ENCODE data around the gene EPHA2.
"Not testable (repeated sequence)": the region's sequence is repeated elsewhere in the genome, so short reads cannot be mapped to it uniquely, and the experiment has no call there.

The EPHA2 gene

DNA sequence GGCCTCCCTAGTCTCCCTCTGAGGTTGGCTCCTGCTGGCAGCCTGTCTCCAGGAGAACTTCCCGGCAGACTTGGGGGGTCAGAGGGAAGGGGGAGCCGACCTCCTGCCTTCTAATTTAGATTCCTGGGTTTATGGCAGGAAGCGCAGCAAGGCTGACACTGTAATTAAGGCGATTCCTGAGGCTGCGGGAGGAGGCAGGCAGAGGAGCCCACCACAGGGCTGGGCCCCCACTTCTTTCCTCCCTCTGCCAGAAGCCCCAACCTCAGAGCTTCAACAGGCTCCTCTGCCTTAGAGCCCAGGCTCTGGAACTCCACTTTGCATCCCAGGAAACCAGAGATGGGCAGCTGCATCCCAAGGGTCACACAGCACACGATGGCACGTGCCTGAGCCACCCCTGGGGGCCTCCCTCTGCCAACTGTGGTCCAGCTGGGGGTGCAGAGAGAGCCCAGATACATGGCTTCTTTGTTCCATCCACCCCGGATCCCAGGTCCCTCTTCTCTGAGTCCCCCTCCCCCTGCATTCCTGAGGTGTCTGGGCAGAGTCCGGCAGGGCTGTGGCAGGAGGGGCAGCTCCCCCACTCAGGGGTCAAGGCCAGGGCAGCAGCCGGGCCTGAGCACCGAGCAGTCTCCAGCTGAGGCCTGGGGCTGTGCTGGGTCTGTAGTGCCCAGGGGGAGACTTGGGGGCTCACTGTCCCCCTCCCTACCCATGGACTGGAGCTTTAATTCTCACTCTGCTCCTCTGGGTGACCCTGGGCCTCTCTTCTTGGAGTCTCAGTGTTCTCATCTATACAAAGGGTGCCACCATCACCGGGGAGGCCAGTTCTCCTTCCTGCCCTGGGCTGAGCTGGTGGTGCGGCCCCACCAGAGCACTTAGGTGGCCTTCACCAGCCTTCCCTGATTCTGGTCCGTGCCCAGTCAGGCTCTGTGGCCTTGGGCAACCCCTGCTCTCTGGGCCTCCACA, 43.0 kb downstream of the EPHA2 start:
- DNase-seq (ENCODE audit: extremely low read depth, low read depth) = no peak
- TF ChIP-seq, protein P1, sequence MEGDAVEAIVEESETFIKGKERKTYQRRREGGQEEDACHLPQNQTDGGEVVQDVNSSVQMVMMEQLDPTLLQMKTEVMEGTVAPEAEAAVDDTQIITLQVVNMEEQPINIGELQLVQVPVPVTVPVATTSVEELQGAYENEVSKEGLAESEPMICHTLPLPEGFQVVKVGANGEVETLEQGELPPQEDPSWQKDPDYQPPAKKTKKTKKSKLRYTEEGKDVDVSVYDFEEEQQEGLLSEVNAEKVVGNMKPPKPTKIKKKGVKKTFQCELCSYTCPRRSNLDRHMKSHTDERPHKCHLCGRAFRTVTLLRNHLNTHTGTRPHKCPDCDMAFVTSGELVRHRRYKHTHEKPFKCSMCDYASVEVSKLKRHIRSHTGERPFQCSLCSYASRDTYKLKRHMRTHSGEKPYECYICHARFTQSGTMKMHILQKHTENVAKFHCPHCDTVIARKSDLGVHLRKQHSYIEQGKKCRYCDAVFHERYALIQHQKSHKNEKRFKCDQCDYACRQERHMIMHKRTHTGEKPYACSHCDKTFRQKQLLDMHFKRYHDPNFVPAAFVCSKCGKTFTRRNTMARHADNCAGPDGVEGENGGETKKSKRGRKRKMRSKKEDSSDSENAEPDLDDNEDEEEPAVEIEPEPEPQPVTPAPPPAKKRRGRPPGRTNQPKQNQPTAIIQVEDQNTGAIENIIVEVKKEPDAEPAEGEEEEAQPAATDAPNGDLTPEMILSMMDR (IDR thresholded peaks at IDR 0.05; ENCODE audit: low read depth, low read length) = no peak

DNA sequence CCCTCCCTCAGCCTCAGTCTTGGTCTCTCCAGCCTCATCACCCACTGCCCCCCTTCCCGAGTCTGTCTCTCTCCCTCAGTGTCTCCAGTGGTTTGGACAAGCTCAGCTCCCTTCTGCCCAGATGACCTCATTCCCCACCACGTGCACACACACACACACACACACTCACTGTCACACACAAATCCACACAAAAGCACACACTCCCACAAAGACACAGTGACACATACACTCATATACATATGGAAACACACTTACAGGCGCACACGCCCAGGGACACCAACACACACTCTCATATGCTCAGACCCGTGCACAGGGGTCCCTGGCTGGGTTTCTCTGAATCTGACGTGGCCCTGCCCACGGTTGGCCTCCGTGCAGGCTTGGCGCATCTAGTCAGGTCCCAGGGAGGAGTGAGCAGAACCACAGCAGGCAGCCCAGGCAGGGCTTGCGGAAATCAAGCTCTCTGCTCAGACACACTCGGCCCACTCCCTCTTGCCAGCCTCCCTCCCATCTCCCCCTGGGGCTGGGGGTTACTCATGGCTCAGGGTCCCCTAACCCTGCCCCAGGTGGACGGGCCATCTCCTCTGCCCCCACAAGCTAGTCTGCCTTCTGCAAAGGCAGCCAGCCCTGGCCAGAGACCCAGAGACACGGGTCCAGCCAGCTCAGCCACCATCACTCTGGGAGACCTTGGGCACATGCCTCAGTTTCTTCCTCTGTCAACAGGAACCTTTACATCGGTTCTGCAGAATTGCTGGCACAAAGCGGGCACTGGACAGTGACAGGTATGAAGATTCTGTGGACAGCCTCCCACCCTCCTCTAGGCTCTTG, 43.9 kb downstream of the EPHA2 start:
- TF ChIP-seq, protein P1 (IDR thresholded peaks at IDR 0.05; ENCODE audit: low read depth, low read length) = no peak
- no peak for DNase-seq (ENCODE audit: extremely low read depth, low read depth)

DNA sequence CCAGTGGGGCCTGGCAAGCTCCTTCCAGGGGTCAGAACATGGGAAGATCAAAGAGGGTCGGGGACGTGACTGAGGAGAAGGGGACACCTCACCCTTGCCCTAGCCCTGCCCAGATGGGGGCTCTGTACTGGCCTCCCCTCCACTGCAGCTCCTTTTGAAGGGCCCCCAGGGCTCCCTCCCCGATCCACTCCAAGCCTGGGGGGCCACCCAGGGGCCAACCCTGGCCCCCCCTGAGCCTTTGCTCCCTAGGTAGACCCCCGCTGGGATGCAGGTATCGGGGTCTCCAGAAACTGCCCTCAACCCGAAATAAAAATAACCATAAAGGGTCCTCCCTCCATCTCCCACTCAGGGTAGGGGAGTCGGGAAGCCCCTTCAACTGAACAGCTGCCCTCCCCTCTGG, 45.0 kb downstream of the EPHA2 start:
- TF ChIP-seq, protein P1 (IDR thresholded peaks at IDR 0.05; ENCODE audit: low read depth, low read length) = no peak
- DNase-seq (ENCODE audit: extremely low read depth, low read depth) = no peak

DNA sequence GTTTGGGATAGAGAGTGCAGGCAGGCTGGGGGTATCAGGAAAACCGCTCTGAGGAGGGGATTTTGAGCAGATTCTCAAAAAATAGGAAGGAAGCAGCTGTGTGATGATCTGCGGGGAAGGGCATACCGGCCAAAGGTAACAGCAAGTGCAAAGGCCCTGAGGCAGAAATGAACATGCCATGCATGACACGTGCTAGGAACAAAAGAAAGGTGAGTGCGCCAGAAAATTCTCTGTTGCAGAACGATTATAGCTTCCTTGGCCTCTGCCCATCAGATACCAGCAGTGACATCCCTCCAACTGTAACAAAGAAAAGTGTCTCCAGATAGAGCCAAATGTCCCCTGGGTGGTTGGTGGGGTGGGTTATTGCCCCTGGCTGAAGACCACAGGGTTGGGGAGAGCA, 45.4 kb downstream of the EPHA2 start:
- DNase-seq (ENCODE audit: extremely low read depth, low read depth) = no peak
- TF ChIP-seq, protein P1 (IDR thresholded peaks at IDR 0.05; ENCODE audit: low read depth, low read length) = no peak

DNA sequence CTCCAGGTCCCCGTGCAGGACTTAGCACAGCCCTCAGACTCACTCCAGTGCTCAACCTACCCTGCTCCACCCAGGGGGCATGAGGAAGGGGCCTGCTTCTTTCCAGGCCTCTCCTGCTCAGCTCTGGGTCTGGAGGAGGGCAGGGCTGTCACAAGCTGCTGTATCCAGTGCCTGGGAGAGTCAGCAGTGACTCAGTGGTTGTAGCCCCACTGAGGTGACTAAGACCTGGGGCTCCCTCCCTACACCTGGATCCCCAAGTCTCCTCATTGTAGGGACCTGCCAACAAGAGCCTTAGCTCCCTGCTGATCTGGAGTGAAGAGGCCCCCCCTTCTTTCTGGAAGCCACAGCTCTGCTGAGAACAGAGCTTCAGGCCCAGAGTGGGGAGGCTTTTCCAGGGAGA, 46.3 kb downstream of the EPHA2 start:
- TF ChIP-seq, protein P1 (IDR thresholded peaks at IDR 0.05; ENCODE audit: low read depth, low read length) = no peak
- no peak for DNase-seq (ENCODE audit: extremely low read depth, low read depth)

DNA sequence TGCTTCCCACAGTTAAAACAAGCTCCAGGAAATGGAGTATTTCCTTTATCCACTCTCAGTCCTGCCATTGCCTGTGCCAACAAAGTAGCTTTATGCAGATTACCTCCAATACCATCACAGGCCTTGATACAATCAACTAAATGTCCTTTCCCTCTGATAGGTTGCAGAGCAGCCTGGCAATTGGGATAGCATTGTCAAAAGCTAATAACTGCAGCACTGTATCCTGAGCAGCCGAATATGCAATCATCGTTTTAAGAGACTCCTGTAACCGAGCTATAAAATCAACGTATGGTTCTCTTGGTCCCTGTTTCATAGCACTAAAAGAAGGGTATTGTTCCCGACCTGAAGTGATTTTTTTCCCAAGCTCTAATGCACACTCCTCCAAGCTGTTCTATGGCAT, 48.8 kb downstream of the EPHA2 start:
- not testable (repeated sequence) for DNase-seq (ENCODE audit: extremely low read depth, low read depth)

DNA sequence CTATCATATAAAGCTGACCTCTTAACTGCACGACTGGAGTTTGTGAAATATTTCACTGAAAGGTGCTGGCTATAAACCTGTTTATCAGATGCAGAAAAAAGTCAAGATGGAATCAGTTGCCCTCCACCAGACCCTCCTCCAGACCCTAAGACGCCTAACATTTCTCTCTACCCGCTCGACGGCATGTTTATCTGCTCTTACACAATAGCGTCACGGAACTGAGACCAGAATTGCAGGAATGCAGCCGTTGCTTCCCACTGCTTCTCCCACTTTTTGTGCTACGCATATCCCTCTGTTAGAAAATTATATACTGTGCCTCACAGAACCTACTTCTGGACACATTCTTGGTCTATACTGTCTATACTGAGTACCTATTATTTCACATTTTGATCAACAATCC, 54.2 kb downstream of the EPHA2 start:
- TF ChIP-seq, protein P1 (IDR thresholded peaks at IDR 0.05; ENCODE audit: low read depth, low read length) = no peak
- no peak for DNase-seq (ENCODE audit: extremely low read depth, low read depth)
